SW480 (cell line): ENCODE data around the gene CUEDC2.
"Not testable (repeated sequence)": the region's sequence is repeated elsewhere in the genome, so short reads cannot be mapped to it uniquely, and the experiment has no call there.

Source experiments
- DNase-seq: peaks from one replicate; pipeline ENCODE4 v3.0.0-alpha.2; 2016; ENCODE audit warnings: low spot score

The CUEDC2 gene

GRCh38 chr10:102454662-102455487 is 22.5 kb upstream of the CUEDC2 start:
- not testable (repeated sequence) for DNase-seq

- DNase-seq = no peak
Measured at GRCh38 chr10:102453502-102453901, 21.1 kb upstream of the CUEDC2 start.

DNA sequence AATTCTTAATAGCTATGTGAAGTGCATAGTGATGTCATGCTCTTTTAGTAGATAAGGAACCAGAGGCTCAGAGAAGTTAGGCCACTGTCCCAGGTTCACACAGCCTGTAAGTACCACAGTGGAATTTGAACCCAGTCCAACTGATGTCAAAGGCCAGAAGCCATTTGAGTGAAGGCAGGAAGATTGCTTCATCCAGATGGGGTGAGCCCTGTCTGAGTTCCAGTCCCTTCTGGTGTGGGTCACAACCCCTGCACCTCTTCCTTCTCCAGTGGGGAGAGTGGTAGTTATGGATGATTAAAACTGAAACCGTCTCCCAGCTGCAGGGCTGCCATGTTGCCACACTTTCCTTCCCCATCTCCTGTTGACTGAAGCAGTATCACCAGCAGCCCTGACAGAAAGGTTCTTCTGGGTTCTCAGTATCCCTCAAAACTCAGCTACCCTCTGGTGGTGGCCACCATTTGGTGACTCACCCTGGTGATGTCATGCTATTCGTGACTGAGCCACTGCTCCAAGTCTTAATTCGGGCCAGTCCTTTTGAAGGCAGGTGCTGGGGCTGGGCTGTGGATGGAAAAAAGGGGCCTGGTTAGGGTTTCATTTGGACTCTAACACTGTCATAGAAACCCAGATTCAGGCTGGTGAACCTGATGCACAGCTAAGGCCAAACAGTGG is 20.4 kb upstream of the CUEDC2 start:
- peak; percentile 67 for DNase-seq

GRCh38 chr10:102451105-102451969 is 19.0 kb upstream of the CUEDC2 start, which contains the start of gene C10orf95:
Gene C10orf95, minus strand, starts transcription at chr10:102451543. Its CDS starts 450 bp downstream, at chr10:102451093.
- DNase-seq = peak; percentile 45

DNA sequence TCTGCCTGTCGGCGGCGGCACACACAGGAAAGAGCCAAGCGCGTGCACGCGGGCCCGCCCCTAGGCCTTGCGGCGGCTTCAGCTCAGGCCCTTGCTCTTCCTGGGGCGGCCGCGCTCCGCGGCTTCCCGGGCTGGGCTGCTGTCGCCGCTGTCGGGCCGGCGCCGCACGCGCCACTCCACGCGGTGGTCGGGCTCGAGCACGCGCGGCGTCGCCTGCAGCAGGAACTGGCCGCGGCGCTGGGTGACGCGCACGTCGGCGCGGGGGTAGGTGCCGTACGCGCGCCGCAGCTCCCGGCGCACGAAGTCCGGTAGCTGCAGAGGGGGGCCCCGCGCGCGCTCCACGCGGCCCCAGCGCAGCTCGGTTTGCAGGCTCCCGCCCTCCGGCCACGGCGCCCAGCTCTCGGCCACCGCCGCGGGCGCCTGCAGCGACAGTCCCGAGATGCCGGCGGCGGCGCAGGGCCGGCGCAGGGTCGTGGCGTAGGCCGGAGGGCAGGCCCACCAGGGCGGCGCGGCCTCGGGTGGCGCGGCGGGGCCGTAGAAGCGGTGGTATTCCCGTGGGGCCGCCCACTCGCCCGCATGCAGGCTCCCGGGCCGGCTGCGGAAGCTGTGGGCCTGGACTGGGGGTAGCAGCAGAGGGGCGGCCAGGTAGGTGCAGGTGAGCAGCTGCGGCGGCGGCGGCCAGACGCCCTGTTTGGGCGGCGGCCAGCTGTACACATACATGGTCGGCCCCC is 18.2 kb upstream of the CUEDC2 start:
- peak; percentile 89 for DNase-seq

- no peak for DNase-seq
Measured at GRCh38 chr10:102450124-102450373, 17.7 kb upstream of the CUEDC2 start.

- peak; percentile 83 for DNase-seq
Measured at GRCh38 chr10:102449321-102450123, 17.1 kb upstream of the CUEDC2 start.

- no peak for DNase-seq
Measured at GRCh38 chr10:102444851-102445250, 12.5 kb upstream of the CUEDC2 start.

DNA sequence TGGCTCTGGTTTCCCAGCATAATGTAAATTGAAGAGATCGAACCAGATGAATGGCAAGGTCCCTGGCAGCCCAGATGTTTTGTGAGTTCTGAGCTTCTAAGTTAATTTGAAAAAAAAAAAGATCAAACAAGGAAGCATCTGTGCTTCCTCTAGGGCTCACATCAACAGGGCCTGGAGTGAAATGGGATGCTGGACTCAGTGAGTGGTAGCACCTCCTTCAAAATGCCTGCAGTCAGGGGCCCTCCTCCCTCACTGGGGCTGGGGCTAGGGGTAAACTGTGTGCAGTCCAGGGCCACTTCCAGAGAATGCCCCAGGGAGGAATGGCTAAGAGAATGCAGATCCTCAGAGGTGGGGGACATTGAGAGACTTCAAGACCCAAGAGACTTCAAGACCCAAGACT is 6.0 kb upstream of the CUEDC2 start:
- no peak for DNase-seq

DNA sequence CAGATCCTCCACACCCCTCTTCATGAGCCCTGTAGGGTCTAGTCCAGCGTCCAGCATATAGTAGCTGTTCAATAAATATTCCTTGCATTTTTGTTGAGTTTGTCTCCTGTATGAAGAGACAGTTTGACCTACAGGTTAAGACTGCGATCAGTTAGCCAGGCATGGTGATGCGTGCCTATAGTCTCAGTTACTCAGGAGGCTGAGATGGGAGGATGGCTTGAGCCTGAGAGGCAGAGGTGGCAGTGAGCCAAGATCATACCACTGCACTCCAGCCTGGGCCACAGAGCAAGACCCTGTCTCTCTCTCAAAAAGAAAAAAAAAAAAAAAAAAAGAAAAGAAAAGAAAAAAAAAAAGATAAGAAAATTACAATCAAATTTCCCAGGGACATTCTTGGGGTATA is 5.1 kb upstream of the CUEDC2 start:
- no peak for DNase-seq

DNA sequence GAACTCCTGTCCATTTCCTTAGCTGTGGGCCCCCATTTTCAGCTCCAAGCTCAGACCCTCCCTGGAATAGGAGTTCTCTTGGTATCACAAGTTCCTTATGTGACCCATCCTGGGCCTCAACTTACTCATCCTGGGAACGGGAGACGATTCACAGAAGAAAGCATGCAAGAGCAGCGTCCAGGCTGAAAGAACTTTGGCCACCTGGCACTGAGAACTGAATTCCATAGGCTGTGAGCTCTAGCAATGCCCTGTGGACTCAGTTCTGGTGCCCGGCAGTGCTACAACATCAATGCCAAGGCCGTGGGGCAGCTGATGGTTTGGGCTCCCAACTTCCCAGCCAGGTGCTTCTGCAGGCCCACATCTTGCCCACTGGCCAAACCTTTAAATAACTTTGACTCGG is 3.9 kb upstream of the CUEDC2 start:
- DNase-seq = no peak

DNA sequence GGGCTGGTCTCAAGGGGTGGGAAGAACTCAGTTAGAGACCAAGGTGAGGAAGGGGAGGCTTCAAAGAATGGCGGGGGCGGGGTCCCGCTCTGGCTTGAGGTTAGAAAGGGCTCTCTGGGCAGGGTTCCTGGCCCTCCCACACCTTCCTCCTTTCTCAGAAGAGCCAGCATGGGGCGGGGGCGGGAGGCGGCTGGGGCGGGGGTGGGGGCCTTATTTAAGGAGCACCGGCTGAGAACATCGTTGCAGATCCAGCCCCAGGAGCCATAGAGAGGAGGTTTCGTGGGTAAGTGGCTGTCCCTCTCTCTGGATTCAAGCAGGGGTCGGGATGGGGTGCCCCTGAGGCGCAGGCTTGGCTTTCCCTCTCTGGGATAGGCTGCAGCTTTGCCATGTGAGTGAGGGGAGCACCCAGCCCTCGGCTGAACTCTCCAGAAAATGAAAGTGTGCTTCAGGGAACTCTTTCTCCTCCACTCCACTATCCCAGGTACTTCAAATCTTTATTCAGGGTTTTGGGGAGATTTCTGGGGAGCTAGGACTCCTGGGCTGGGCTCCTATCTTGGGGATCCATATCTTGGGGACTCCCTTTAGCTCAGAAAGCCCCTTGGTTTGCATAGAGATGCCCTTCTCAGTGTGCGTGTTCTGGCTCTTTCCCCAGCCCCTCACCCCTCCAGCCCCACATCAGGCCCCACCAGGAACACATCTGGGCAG is 3.3 kb upstream of the CUEDC2 start:
- DNase-seq = no peak

DNA sequence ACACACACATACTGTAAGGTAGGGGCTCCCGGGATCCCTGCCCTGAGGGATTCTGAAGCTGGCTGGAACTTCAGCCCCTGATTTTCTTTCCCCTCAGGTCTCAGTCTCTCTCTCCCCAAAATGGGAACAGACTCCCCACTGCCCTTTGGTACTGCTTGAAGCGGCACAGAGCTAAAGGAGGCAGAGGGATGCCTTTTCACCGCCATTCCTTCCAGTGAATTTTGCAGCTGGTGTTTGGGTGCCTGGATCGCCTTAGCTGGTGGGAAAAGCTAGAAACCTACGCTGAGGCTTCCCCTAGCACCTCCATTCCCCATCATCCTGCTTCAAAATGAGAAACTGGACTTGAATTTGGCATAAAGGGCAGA is 2.7 kb upstream of the CUEDC2 start:
- DNase-seq = no peak

GRCh38 chr10:102434394-102435132 is 2.2 kb upstream of the CUEDC2 start:
- DNase-seq = no peak

- no peak for DNase-seq
Measured at GRCh38 chr10:102433619-102434046, 1.3 kb upstream of the CUEDC2 start.

DNA sequence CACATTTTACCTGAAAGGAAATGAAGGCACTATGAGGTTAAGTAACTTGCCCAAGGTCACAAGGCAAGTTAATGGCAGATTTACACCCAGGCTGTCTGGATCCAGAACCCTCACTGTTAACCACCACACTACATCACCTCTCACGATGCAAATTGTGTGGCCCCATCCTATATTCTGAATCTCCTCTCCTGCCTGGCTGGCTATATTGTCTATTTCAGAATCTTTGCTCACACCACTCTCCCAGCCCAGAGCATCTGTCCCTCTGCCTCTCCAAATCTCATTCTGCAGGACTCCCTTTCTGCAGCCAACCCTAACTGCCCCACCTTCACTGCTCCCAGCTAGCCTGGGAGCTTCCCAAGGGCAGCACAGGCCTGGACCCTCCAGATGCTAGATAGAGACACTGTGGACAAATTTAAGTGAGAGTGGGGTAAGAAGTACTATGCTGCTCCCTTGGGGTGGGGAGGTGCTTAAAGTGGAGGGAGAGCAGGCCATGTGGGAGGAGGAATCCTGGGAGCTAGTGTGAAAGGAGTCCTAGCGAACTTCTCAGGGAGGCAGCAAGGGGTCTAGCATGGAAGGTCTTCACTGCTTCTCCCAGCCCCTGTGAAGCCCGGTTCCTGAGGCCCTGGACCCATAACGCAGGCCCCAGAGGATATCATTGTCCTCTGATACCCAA is 786 bp downstream of the CUEDC2 start:
- no peak for DNase-seq

GRCh38 chr10:102429468-102429867 is 2.9 kb downstream of the CUEDC2 start:
- no peak for DNase-seq

DNA sequence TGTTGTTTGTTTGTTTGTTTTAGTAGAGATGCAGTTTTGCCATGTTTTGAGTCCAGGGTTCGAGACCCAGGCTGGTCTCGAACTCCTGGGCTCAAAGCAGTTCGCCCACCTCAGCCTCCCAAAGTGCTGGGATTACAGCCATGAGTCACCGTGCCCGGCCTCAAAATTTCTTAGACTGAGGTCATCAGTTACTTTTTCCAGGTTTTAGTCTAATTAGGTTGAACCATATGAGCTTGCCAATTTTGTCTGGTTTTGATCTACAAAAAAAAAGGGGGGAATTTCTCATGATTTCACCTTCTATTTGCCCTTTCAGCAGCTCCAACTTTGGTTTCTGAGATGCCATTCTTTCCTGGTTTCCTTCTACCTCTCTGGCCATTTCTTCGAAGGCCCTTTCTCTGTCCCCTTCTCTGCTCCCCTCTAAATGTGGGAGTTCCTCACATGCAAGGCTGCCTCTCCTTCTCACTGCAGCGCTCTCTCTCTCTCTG is 5.5 kb downstream of the CUEDC2 start:
- no peak for DNase-seq

DNA sequence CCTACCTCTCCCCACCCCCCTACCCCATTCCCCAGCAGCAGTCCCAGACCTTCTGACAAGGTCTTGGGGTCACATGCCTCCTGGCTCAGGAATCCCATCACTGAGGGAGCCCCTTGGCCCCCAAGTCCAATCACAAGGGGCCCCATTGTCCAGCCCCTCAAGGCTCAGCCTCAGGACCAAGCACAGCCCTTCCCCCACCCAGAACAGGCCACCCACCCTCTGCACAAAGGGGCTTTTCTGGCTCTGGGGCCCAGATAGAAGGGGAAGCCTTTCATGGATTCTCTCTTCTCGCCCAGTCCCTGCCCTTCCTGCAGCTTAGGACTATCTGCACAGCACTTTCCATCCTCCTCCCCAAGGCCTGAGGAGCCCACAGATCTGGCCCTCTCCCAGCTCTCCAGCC is 6.9 kb downstream of the CUEDC2 start:
- no peak for DNase-seq
